Pancreas (tissue), 10 donors: ENCODE measurements around the gene MTMR10. TPM values are rescaled to one million over a fixed set of nuclear protein-coding genes. Genes with fewer than 3 reads are reported as not detected.

Experiments
- ATAC-seq, 4 donors: fragments of 200-7000 bp; cut with Tn5 transposase; one replicate each; pipeline versions ENCODE4 v1.8.0 to v1.9.1; 2020; ENCODE audit warnings: mild to moderate bottlenecking in 4 of 4, moderate library complexity in 4 of 4
- DNase-seq, 6 donors: peaks; one replicate each; pipeline ENCODE4 v3.0.0-alpha.2; 2020
- FAIRE-seq: peaks from 2 replicates; lab custom pipeline; 2012; peaks lifted over from hg19 to GRCh38; lab: Jason Lieb, UNC
- H3K27ac ChIP-seq, 4 donors: fragments of 200-600 bp; sonication (generic); 1 replicate in 3 of 4; 2 replicates in 1 of 4; pipeline versions ENCODE4 v1.5.0 to v1.8.0; 2020
- H3K27me3 ChIP-seq, 4 donors: fragments of 200-600 bp; one replicate each; pipeline ENCODE4 v1.8.0; 2021
- H3K36me3 ChIP-seq, 3 donors: fragments of 200-600 bp; sonication (generic) in 1 of 3; one replicate each; pipeline versions ENCODE4 v1.5.0 to v1.8.0; 2020 to 2021
- H3K4me1 ChIP-seq, 3 donors: fragments of 200-600 bp; one replicate each; pipeline ENCODE4 v1.8.0; 2021
- H3K4me3 ChIP-seq, 4 donors: fragments of 200-600 bp; sonication (generic) in 2 of 4; one replicate each; pipeline versions ENCODE4 v1.5.0 to v1.8.0; 2020 to 2021
- H3K9me3 ChIP-seq, 4 donors: fragments of 200-600 bp; one replicate each; pipeline ENCODE4 v1.8.0; 2021
- CTCF ChIP-seq, 4 donors: fragments of 200-600 bp; sonication (generic) in 3 of 4; IDR thresholded peaks; one replicate each; pipeline versions ENCODE4 v1.5.0 to v1.8.0; 2021; ENCODE audit warnings: antibody characterized with exemption in 4 of 4
- WGBS, 2 donors: extraction: QIAGEN DNeasy Blood & Tissue Kit; methylation state at CpG; one replicate each; pipeline ENCODE4 v1.1.7; 2013; 5-methylcytosine and 5-hydroxymethylcytosine counted together
- intact Hi-C, 3 donors: fragments of 100-400 bp; cut with DNase I; formaldehyde crosslinking; loops; one replicate each; pipeline versions ENCODE4 v1.11.1 to v1.14.2; 2022
- polyA plus RNA-seq, 2 donors: library from polyadenylated mRNA; stranded (reverse); fragments of 200-250 nt; gene quantifications; one replicate each; pipeline ENCODE4 v1.2.3, GENCODE V29; 2013
- total RNA-seq, 6 donors: library from RNA; stranded (reverse); fragmentation: NEBNext Ultra II Directional in 4 of 6; extraction: Animal tissue kit (Norgen Biotek cat#: 25700) in 4 of 6; gene quantifications; one replicate each; pipeline versions ENCODE4 v1.2.1 to v1.2.4, GENCODE V29; 2021 to 2023
- donor health status: healthy with polysubstance abuse.
- donor health status: DM: no; HTN: no; CAD: no; lungs with moderate emphysema.
- donor health status: DM: no; HTN: no; CAD: no.
- donor health status: control.
- donor health status: control.
- donor health status: Bipolar disorder and iron deficiency.
- donor health status: DM: yes; HTN: yes; CAD: no.
- donor health status: DM: no; HTN: no; CAD: no.
- donor health status: DM: no; HTN: no; CAD: no.
- donor health status: DM: yes; HTN: yes; CAD: no.

Gene MTMR10
- total and polyA plus RNA-seq, 8 donors = 7.5 to 18.9 (median 12.0) TPM

- Histone ChIP-seq H3K27ac (no peak overlapping the region), H3K4me3 (no peak overlapping the region), H3K36me3 (no peaks in the 10 kb centered on the region), H3K27me3 (no peaks in the 10 kb centered on the region), H3K4me1 (no peaks in the 10 kb centered on the region), H3K9me3 (no peaks in the 10 kb centered on the region)
- ATAC-seq = no peak
- WGBS, 2 donors = 89 to 94% methylated on average over 8 of the region's 8 CpGs
- FAIRE-seq = no peak
- intact Hi-C loops = no loop called here
- no peak for TF ChIP-seq CTCF (IDR thresholded peaks at IDR 0.05)
- no peak for DNase-seq
These were observed 36.6 kb upstream of the MTMR10 start for GRCh38 chr15:31027910-31028578.

GRCh38 chr15:31025996-31026395 is 34.6 kb upstream of the MTMR10 start:
- H3K27me3 ChIP-seq = no peaks in the 10 kb centered on the region
- FAIRE-seq (no peak), DNase-seq (no peak), ATAC-seq (no peak)
- intact Hi-C loops = no loop called here
- no peak for TF ChIP-seq CTCF (IDR thresholded peaks at IDR 0.05)
- H3K4me1 ChIP-seq = no peaks in the 10 kb centered on the region
- no peak overlapping the region for H3K27ac ChIP-seq
- H3K4me3 ChIP-seq = no peak overlapping the region
- WGBS, 2 donors = 93 to 95% methylated on average over 25 of the region's 25 CpGs
- no peaks in the 10 kb centered on the region for H3K9me3 ChIP-seq
- H3K36me3 ChIP-seq = no peaks in the 10 kb centered on the region

- Histone ChIP-seq H3K27ac (no peak overlapping the region), H3K9me3 (no peaks in the 10 kb centered on the region), H3K4me1 (no peaks in the 10 kb centered on the region), H3K36me3 (no peaks in the 10 kb centered on the region), H3K27me3 (no peaks in the 10 kb centered on the region), H3K4me3 (no peak overlapping the region)
- WGBS, 2 donors = 41 to 48% methylated on average over 3 of the region's 3 CpGs
- FAIRE-seq (no peak), ATAC-seq (no peak), DNase-seq (no peak)
- intact Hi-C loops = no loop called here
- TF ChIP-seq CTCF (IDR thresholded peaks at IDR 0.05) = no peak
These were observed 33.6 kb upstream of the MTMR10 start for GRCh38 chr15:31024979-31025378.

GRCh38 chr15:31024330-31024729 is 32.9 kb upstream of the MTMR10 start:
- WGBS, 2 donors = 38 to 40% methylated on average over 5 of the region's 5 CpGs
- H3K27ac ChIP-seq = no peak overlapping the region
- DNase-seq (peak in 2 of 6 donors; percentile 12 to 25), ATAC-seq (peak in 3 of 4 donors; percentile 63 to 86 (median 64)), FAIRE-seq (no peak)
- TF ChIP-seq CTCF (IDR thresholded peaks at IDR 0.05) = no peak
- intact Hi-C loops = no loop called here
- H3K27me3 ChIP-seq = no peaks in the 10 kb centered on the region
- H3K4me3 ChIP-seq = no peak overlapping the region
- no peaks in the 10 kb centered on the region for H3K9me3 ChIP-seq
- no peaks in the 10 kb centered on the region for H3K36me3 ChIP-seq
- no peaks in the 10 kb centered on the region for H3K4me1 ChIP-seq

- DNase-seq (no peak), ATAC-seq (no peak), FAIRE-seq (no peak)
- 79 to 81% methylated on average over 5 of the region's 5 CpGs for WGBS, 2 donors
- no peaks in the 10 kb centered on the region for H3K27me3 ChIP-seq
- intact Hi-C loops = no loop called here
- H3K4me3 ChIP-seq = no peak overlapping the region
- H3K36me3 ChIP-seq = no peaks in the 10 kb centered on the region
- no peaks in the 10 kb centered on the region for H3K9me3 ChIP-seq
- H3K4me1 ChIP-seq = no peaks in the 10 kb centered on the region
- H3K27ac ChIP-seq = no peak overlapping the region
- no peak for TF ChIP-seq CTCF (IDR thresholded peaks at IDR 0.05)
These were observed 32.4 kb upstream of the MTMR10 start for GRCh38 chr15:31023841-31024240.
